Measurements from ENCODE around the gene KCNF1.

DNA sequence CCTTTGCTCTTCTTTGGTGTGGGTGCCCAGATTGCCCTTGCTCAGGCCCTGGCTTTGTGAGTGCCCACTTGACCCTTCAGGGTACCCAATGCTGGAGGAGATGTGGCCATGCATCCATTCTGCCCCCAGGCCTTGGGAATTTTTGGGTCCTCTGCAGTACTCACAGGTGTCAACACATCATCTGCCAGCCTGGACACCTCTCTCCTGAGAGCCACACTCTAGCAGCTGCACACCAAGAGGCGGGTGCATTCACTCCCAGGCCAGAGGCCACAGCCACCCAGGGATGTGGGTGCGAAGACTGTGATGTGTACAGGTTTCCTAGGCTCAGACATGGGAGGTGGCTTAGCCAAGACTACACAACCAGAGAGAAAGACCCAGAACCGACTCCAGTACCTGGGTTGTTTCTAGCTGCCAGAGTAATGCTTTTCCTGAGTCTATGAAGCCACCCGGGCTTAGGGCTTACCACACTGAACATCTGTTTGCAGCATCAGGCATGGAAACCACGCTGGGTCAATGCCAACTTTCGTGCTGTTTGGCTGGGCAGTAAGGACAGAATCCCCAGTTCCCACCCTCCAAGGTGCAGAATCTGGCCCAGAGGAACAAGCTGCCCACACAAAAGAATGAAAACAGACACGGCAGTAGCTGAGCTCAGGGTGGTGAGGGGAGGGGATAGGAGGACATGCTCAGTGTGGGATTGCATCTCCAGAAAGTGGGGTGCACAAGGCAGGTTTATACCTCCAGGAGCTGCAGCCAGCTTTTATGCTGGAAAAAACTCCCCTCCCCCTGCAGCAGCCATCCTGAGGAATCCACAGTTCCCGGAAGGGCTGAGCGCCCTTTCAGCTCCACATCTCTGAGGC is 40.1 kb downstream of the KCNF1 start:
- TF ChIP-seq, protein P1, sequence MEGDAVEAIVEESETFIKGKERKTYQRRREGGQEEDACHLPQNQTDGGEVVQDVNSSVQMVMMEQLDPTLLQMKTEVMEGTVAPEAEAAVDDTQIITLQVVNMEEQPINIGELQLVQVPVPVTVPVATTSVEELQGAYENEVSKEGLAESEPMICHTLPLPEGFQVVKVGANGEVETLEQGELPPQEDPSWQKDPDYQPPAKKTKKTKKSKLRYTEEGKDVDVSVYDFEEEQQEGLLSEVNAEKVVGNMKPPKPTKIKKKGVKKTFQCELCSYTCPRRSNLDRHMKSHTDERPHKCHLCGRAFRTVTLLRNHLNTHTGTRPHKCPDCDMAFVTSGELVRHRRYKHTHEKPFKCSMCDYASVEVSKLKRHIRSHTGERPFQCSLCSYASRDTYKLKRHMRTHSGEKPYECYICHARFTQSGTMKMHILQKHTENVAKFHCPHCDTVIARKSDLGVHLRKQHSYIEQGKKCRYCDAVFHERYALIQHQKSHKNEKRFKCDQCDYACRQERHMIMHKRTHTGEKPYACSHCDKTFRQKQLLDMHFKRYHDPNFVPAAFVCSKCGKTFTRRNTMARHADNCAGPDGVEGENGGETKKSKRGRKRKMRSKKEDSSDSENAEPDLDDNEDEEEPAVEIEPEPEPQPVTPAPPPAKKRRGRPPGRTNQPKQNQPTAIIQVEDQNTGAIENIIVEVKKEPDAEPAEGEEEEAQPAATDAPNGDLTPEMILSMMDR (IDR thresholded peaks at IDR 0.05) = no peak
- TF ChIP-seq EZH2 (IDR thresholded peaks at IDR 0.05) (no peak), EZH2phosphoT487 (IDR thresholded peaks at IDR 0.05) (no peak)
